Fibroblast of lung (primary cell): ENCODE results near the gene ASAH2.

Experiments
- CTCF ChIP-seq, 2 donors: IDR thresholded peaks in 1 of 2; conservative IDR thresholded peaks in 1 of 2; 1 replicate in 1 of 2; 2 replicates in 1 of 2; pipeline ENCODE4 v1.5.1; 2011 to 2012; ENCODE audit warnings: low read length in 2 of 2, control low read depth in 1 of 2, inconsistent platforms in 1 of 2, low read depth in 1 of 2, mild to moderate bottlenecking in 1 of 2
- EZH2 ChIP-seq: IDR thresholded peaks from 2 replicates; pipeline ENCODE4 v1.5.1; 2012; ENCODE audit warnings: low read length, control low read depth, mild to moderate bottlenecking; ENCODE audit errors: missing control alignments

- TF ChIP-seq CTCF (conservative IDR thresholded peaks at IDR 0.05 in 1 of 2, IDR thresholded peaks at IDR 0.05 in 1 of 2; ENCODE audit: low read depth in 1 of 2, low read length in 2 of 2) (no peak), EZH2 (no peak)
Measured at GRCh38 chr10:50234486-50234885, 16.8 kb downstream of the ASAH2 start.
